ENCODE measurements around the gene SLC25A27. TPM values are rescaled to one million over a fixed set of nuclear protein-coding genes. Genes with fewer than 3 reads are reported as not detected.

Gene SLC25A27
- total and polyA plus RNA-seq, 2 donors: 1.8 to 27.0 TPM

GRCh38 chr6:46720401-46720800 is 67.6 kb downstream of the SLC25A27 start:
- DNase-seq (ENCODE audit: low read depth in 6 of 9, low spot score in 9 of 9): no peak
- Histone ChIP-seq H3K27ac (ENCODE audit: low read depth in 1 of 2, low read length in 1 of 2) (no peak overlapping the region), H3K27me3 (ENCODE audit: control insufficient read depth in 2 of 2, insufficient read depth in 1 of 2, low read length in 1 of 2) (no peaks in the 10 kb centered on the region), H3K4me3 (ENCODE audit: low read length in 2 of 2) (no peak overlapping the region), H3K36me3 (ENCODE audit: control insufficient read depth in 2 of 2, insufficient read depth in 2 of 2, low read length in 1 of 2) (no peaks in the 10 kb centered on the region), H3K9me3 (ENCODE audit: control insufficient read depth in 2 of 2, insufficient read depth in 1 of 2, low read length in 1 of 2) (no peaks in the 10 kb centered on the region), H3K4me1 (ENCODE audit: control insufficient read depth in 2 of 2, insufficient read depth in 2 of 2, low read length in 2 of 2) (no peaks in the 10 kb centered on the region)
- WGBS: 92% methylated on average over 1 of the region's 1 CpG

Other genes starting within 250 kb of the SLC25A27 start
- 2.0 TPM for gene RCAN2, start 161.5 kb upstream of the SLC25A27 start, total RNA-seq
- 5.9 TPM for gene RCAN2, start 161.5 kb upstream of the SLC25A27 start, polyA plus RNA-seq
- gene CYP39A1, start 157 bp upstream of the SLC25A27 start, total RNA-seq: 1.7 TPM
- gene CYP39A1, start 157 bp upstream of the SLC25A27 start, polyA plus RNA-seq: 1.2 TPM
- 0.09 TPM for gene TDRD6, start 34.9 kb downstream of the SLC25A27 start, total RNA-seq
- gene TDRD6, start 34.9 kb downstream of the SLC25A27 start, polyA plus RNA-seq: 0.30 TPM
- gene PLA2G7, start 82.4 kb downstream of the SLC25A27 start, total RNA-seq: 9.3 TPM
- gene PLA2G7, start 82.4 kb downstream of the SLC25A27 start, polyA plus RNA-seq: 26.1 TPM
- 0.05 TPM for gene ANKRD66, start 94.0 kb downstream of the SLC25A27 start, total RNA-seq
- 0.09 TPM for gene ANKRD66, start 94.0 kb downstream of the SLC25A27 start, polyA plus RNA-seq
- gene MEP1A, start 140.4 kb downstream of the SLC25A27 start, total RNA-seq: 0.14 TPM
- gene MEP1A, start 140.4 kb downstream of the SLC25A27 start, polyA plus RNA-seq: 0.71 TPM